Astrocyte (in vitro differentiated cells and primary cell): ENCODE measurements around the gene SYTL4. TPM values are rescaled to one million over a fixed set of nuclear protein-coding genes. Genes with fewer than 3 reads are reported as not detected.

ENCODE experiments used
- DNase-seq: peaks from one replicate; pipeline ENCODE4 v3.0.0-alpha.2; 2010; ENCODE audit warnings: low read depth
- FAIRE-seq: peaks from 2 replicates; lab custom pipeline; 2011; peaks lifted over from hg19 to GRCh38; lab: Jason Lieb, UNC
- H2AFZ ChIP-seq: 2 replicates; pipeline ENCODE4 v1.6.0; 2012; ENCODE audit warnings: low read depth, low read length, inconsistent platforms
- H3K27ac ChIP-seq: 2 replicates; pipeline ENCODE4 v1.5.1; 2011; ENCODE audit warnings: low read depth, low read length, inconsistent platforms
- H3K27me3 ChIP-seq: 2 replicates; pipeline ENCODE4 v1.6.0; 2011; ENCODE audit warnings: low read length, inconsistent platforms; ENCODE audit not compliant: insufficient read depth
- H3K36me3 ChIP-seq: 2 replicates; pipeline ENCODE4 v1.5.1; 2011; ENCODE audit warnings: low read length, inconsistent platforms; ENCODE audit not compliant: insufficient read depth
- H3K4me1 ChIP-seq: 2 replicates; pipeline ENCODE4 v1.5.1; 2011; ENCODE audit warnings: low read length, inconsistent platforms; ENCODE audit not compliant: insufficient read depth
- H3K4me2 ChIP-seq: 2 replicates; pipeline ENCODE4 v1.6.0; 2012; ENCODE audit warnings: low read length, inconsistent platforms
- H3K4me3 ChIP-seq: 2 replicates; pipeline ENCODE4 v1.5.1; 2011; ENCODE audit warnings: low read depth, mild to moderate bottlenecking, low read length, inconsistent platforms; ENCODE audit not compliant: insufficient read depth
- H3K79me2 ChIP-seq: 2 replicates; pipeline ENCODE4 v1.6.0; 2012; ENCODE audit warnings: mild to moderate bottlenecking, low read length, inconsistent platforms; ENCODE audit not compliant: insufficient read depth
- H3K9ac ChIP-seq: 2 replicates; pipeline ENCODE4 v1.6.0; 2012; ENCODE audit warnings: mild to moderate bottlenecking, low read length, inconsistent platforms
- H3K9me3 ChIP-seq: 2 replicates; pipeline ENCODE4 v1.5.1; 2012; ENCODE audit warnings: low read depth, mild to moderate bottlenecking, low read length, inconsistent platforms; ENCODE audit not compliant: insufficient read depth
- H4K20me1 ChIP-seq: 2 replicates; pipeline ENCODE4 v1.6.0; 2012; ENCODE audit warnings: low read length, inconsistent platforms; ENCODE audit not compliant: insufficient read depth
- H3K27ac Mint-ChIP-seq: one replicate; pipeline ENCODE4 v1.8.0; 2021; ENCODE audit warnings: mild to moderate bottlenecking, mixed read lengths; ENCODE audit not compliant: unreplicated experiment
- H3K27me3 Mint-ChIP-seq: one replicate; pipeline ENCODE4 v1.8.0; 2021; ENCODE audit warnings: low read depth, mixed read lengths; ENCODE audit not compliant: unreplicated experiment
- H3K36me3 Mint-ChIP-seq: one replicate; pipeline ENCODE4 v1.8.0; 2021; ENCODE audit warnings: low read depth, mixed read lengths; ENCODE audit not compliant: unreplicated experiment
- H3K4me1 Mint-ChIP-seq: one replicate; pipeline ENCODE4 v1.8.0; 2021; ENCODE audit warnings: low read depth, mixed read lengths; ENCODE audit not compliant: unreplicated experiment
- H3K4me3 Mint-ChIP-seq: one replicate; pipeline ENCODE4 v1.8.0; 2021; ENCODE audit warnings: mild to moderate bottlenecking, moderate library complexity, mixed read lengths; ENCODE audit not compliant: unreplicated experiment
- H3K9me3 Mint-ChIP-seq: one replicate; pipeline ENCODE4 v1.8.0; 2021; ENCODE audit warnings: mild to moderate bottlenecking, mixed read lengths; ENCODE audit not compliant: unreplicated experiment
- CTCF ChIP-seq: IDR thresholded peaks from 2 replicates; pipeline ENCODE4 v1.5.1; 2011; ENCODE audit warnings: low read depth, mild to moderate bottlenecking, inconsistent platforms, low read length, moderate library complexity; ENCODE audit not compliant: insufficient read depth
- EZH2 ChIP-seq: IDR thresholded peaks from 2 replicates; pipeline ENCODE4 v1.6.1; 2012; ENCODE audit warnings: mild to moderate bottlenecking, low read length, inconsistent platforms; ENCODE audit not compliant: insufficient read depth
- total RNA-seq: library from RNA; stranded (reverse); gene quantifications from 2 replicates; pipeline ENCODE4 v1.2.1, GENCODE V29; 2021

The SYTL4 gene
- total RNA-seq, 1 donor from 2014 or later = 3.3 TPM

- no peak for DNase-seq
- H3K27me3 ChIP-seq = no peaks in the 10 kb centered on the region
- no peaks in the 10 kb centered on the region for H3K27me3 Mint-ChIP-seq
Observed at GRCh38 chrX:100698551-100698950, 33.4 kb downstream of the SYTL4 start.

GRCh38 chrX:100696699-100697351, 35.1 kb downstream of the SYTL4 start:
- no peak overlapping the region for H3K27ac ChIP-seq
- H3K9me3 Mint-ChIP-seq = peaks cover under 1% of the 10 kb centered on the region
- no peaks in the 10 kb centered on the region for H4K20me1 ChIP-seq
- no peaks in the 10 kb centered on the region for H3K27me3 Mint-ChIP-seq
- FAIRE-seq (peak; percentile 56), DNase-seq (no peak)
- H3K36me3 ChIP-seq = no peaks in the 10 kb centered on the region
- H3K27me3 ChIP-seq = no peaks in the 10 kb centered on the region
- H3K4me1 ChIP-seq = no peaks in the 10 kb centered on the region
- no peak for TF ChIP-seq EZH2
- H3K4me2 ChIP-seq = no peak overlapping the region
- no peaks in the 10 kb centered on the region for H3K79me2 ChIP-seq
- H3K9me3 ChIP-seq = no peaks in the 10 kb centered on the region
- no peak overlapping the region for H3K4me3 Mint-ChIP-seq
- no peak overlapping the region for H2AFZ ChIP-seq
- peaks cover 2% of the 10 kb centered on the region for H3K4me1 Mint-ChIP-seq
- no peak overlapping the region for H3K9ac ChIP-seq
- H3K4me3 ChIP-seq = no peak overlapping the region
- peaks cover 2% of the 10 kb centered on the region for H3K36me3 Mint-ChIP-seq
- no peak overlapping the region for H3K27ac Mint-ChIP-seq

More at GRCh38 chrX:100698551-100698950, 33.4 kb downstream of the SYTL4 start:
- Histone ChIP-seq H3K36me3 (no peaks in the 10 kb centered on the region), H3K4me1 (no peaks in the 10 kb centered on the region), H3K27ac (no peak overlapping the region), H2AFZ (no peak overlapping the region), H3K9ac (no peak overlapping the region), H3K4me2 (no peak overlapping the region), H3K9me3 (no peaks in the 10 kb centered on the region), H4K20me1 (no peaks in the 10 kb centered on the region), H3K79me2 (no peaks in the 10 kb centered on the region), H3K4me3 (no peak overlapping the region)
- peaks cover 2% of the 10 kb centered on the region for H3K4me1 Mint-ChIP-seq
- FAIRE-seq = no peak
- H3K9me3 Mint-ChIP-seq = peaks cover 2% of the 10 kb centered on the region
- H3K4me3 Mint-ChIP-seq = no peak overlapping the region
- peaks cover 2% of the 10 kb centered on the region for H3K36me3 Mint-ChIP-seq
- TF ChIP-seq CTCF (no peak), EZH2 (no peak)
- H3K27ac Mint-ChIP-seq = no peak overlapping the region

GRCh38 chrX:100695991-100696390, 35.9 kb downstream of the SYTL4 start:
- H3K79me2 ChIP-seq = no peaks in the 10 kb centered on the region
- no peaks in the 10 kb centered on the region for H3K4me1 ChIP-seq
- H4K20me1 ChIP-seq = no peaks in the 10 kb centered on the region
- peaks cover 2% of the 10 kb centered on the region for H3K4me1 Mint-ChIP-seq
- no peaks in the 10 kb centered on the region for H3K9me3 ChIP-seq
- no peak overlapping the region for H3K27ac Mint-ChIP-seq
- H3K36me3 Mint-ChIP-seq = no peaks in the 10 kb centered on the region
- H2AFZ ChIP-seq = no peak overlapping the region
- H3K36me3 ChIP-seq = no peaks in the 10 kb centered on the region
- TF ChIP-seq EZH2 = no peak
- TF ChIP-seq CTCF = no peak
- H3K9me3 Mint-ChIP-seq = no peaks in the 10 kb centered on the region
- H3K4me3 Mint-ChIP-seq = no peak overlapping the region
- no peak overlapping the region for H3K4me3 ChIP-seq
- DNase-seq = peak; percentile 8
- H3K27me3 ChIP-seq = no peaks in the 10 kb centered on the region
- no peaks in the 10 kb centered on the region for H3K27me3 Mint-ChIP-seq
- FAIRE-seq = no peak
- no peak overlapping the region for H3K9ac ChIP-seq
- no peak overlapping the region for H3K4me2 ChIP-seq
- H3K27ac ChIP-seq = no peak overlapping the region
